GM19467 (cell line): Measurements from ENCODE around the gene TRABD.

Experiments
- ATAC-seq: cut with Tn5 transposase; IDR thresholded peaks from one replicate; pipeline ENCODE4 v1.9.1; 2021; ENCODE audit warnings: mild to moderate bottlenecking, moderate library complexity; ENCODE audit not compliant: unreplicated experiment

TRABD gene

DNA sequence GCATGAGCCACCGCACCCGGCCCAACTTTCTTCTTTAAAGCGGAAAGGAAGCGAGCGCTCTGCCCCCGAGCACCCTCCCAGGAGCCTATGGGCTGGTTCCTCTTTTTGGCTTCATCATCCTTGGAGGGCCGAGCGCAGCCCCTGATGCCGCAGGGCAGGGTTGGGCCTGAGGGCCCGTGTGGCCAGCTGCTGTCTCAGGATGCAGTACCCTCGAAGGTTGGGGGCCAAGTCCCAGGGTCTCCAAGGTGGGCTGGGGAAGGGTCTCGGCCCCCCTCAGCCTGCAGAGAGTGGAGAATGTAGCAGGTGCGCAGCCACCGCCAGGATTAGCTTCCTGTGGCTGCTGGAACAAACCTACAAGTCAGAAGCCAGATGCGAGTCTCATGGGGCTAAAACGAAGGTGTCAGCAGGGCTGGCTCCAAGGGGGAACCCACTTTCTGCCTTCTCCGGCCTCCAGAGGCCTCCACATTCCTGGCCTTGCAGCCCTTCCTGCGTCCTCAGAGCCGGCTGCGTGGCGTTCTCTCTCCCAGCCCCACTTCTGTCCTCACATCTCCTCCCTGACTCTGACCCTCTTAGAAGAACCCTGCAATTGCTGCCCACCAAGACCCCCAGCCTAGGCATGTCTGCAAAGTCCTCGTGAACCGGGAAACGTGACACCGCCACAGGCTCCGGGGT, 12.3 kb upstream of the TRABD start:
- ATAC-seq = no peak

DNA sequence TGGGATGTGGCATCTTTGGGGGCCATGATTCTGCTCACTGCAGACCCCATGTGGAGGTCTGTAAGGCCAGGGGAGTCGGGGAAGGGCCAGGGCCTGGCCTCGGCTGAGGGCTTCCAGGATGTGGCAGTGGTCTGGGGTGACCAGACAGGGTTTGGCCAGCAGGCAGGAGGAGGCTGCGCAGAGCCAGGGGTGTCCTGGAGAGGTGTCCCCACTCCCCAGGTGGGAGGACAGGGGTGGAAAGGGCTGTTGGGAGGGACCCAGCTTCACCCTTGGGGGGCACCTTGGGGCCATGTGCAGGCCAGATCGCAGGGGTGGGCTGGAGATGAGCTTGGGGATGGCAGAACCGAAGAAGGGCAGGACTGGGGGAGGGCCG, 11.7 kb upstream of the TRABD start:
- no peak for ATAC-seq

DNA sequence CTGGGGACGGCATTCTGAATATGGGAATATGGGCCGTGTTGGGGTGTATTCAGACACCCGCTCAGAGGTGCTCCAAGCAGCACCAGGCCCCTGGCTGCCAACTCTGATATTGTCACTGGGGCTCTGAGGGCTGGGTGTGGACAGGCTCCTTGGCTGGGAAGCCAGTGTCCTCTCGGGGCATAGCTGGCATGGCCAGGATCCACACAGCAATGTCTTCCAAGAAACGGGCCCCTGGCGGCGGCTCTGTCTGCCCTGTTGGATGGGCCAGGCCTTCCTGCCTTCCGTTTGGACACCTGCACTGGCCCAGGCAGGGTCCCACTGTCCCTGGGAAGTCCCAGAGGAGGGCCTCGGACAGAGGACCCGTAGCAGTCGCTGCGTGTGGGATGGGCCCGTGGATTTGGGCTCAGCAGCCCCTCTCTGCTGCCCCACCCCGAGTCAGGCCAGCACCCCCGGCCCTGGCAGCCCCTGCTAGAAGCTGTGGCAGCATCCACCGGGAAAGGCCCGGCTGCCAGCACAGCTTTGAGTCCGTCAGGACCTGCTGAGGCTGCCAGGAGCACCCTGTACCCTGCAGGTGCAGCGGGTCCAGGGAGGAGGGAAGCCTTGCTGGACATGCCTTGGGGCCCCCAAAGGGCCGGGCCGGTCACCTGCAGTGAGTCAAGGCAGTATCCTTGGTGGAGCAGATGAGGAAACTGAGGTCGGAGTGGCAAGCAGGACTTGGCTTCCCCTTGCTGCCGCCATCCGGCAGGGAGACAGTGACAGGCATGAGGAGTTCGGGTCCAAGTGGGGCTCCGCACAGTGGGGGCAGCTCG, 11.1 kb upstream of the TRABD start:
- no peak for ATAC-seq

DNA sequence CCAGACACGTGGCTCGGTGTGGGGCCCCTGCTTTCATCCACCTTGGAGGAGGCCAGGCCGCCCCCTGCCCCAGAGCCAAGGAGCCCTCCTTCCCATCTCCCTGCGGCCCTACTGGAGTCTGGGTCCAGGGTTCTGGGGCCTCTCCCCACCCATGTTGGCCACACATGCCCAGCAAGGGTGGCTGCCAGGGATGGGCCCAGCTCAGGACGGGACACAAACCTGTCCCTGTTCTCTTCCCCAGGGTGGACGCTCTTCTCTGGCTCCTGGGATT, 10.6 kb upstream of the TRABD start:
- ATAC-seq = no peak

DNA sequence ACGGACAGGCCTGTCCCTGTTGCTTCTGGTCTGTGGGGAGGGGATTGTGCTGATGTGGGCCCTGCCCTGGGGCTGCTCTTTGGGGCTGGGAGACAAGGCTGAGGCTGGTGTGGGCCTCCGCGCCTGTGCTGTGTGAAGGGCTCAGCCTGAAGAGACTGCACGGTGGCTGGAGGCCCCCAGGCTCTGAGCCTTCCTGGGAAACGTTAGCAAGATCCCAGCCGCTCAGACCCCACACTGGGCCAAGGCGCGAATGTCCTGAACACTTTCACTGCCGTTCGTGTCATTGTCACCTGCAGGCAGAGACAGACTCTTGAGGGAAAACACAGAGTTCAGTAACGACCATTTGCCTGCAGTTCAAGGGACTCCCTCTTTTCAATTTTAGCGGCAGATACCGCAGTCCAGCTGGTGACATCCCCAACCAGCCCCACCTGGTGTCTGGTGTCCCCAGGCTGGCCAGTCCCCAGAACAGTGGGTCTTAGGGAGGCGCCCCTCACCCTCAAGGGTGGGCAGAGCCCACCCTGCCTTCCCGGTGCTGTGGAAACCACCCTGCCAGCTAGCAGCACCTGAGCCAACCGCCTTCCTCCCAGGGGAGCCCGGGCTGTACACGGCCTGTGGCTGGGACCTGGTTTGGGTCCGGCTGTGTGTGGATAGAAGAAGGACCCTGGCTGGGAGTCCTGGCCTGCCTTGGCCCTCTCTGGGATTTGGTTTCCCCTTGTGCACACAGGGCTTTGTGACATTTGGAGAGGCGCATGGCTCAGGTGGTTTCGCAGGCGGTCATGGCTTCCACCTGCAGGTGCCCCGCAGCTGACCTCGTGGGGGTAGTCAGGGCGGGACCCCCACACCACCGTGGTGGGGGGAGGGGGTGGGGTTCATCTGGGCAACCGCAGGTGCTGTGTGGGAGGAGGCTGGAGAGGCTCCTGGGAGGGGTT, 9.5 kb upstream of the TRABD start:
- ATAC-seq = no peak

DNA sequence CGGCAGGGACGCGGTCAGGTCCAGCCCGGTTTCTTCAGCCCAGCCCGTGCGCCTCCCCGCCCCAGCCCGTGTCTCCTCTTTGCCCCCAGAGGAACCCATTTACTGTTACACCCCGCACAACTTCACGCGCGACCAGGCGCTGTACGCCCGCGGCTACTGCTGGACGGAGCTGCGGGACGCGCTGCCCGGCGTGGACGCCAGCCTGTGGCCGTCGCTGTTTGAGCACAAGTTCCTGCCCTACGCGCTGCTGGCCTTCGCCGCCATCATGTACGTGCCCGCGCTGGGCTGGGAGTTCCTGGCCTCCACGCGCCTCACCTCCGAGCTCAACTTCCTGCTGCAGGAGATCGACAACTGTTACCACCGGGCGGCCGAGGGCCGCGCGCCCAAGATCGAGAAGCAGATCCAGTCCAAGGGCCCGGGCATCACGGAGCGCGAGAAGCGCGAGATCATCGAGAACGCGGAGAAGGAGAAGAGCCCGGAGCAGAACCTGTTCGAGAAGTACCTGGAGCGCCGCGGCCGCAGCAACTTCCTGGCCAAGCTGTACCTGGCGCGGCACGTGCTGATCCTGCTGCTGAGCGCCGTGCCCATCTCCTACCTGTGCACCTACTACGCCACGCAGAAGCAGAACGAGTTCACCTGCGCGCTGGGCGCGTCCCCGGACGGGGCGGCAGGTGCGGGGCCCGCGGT, 8.7 kb upstream of the TRABD start:
- ATAC-seq = no peak

DNA sequence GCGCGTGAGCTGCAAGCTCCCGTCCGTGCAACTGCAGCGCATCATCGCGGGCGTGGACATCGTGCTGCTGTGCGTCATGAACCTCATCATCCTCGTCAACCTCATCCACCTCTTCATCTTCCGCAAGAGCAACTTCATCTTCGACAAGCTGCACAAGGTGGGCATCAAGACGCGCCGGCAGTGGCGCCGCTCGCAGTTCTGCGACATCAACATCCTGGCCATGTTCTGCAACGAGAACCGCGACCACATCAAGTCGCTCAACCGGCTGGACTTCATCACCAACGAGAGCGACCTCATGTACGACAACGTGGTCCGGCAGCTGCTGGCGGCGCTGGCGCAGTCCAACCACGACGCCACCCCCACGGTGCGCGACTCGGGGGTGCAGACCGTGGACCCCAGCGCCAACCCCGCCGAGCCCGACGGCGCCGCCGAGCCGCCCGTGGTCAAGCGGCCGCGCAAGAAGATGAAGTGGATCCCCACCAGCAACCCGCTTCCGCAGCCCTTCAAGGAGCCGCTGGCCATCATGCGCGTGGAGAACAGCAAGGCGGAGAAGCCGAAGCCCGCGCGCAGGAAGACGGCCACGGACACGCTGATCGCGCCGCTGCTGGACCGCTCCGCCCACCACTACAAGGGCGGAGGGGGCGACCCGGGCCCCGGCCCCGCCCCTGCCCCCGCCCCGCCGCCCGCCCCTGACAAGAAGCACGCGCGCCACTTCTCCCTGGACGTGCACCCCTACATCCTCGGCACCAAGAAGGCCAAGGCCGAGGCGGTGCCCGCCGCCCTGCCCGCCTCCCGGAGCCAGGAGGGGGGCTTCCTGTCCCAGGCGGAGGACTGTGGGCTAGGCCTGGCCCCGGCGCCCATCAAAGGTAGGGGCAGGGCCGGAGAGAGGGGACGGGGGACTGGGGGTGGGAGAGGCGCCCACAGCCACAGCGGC, 7.9 kb upstream of the TRABD start:
- ATAC-seq = no peak

DNA sequence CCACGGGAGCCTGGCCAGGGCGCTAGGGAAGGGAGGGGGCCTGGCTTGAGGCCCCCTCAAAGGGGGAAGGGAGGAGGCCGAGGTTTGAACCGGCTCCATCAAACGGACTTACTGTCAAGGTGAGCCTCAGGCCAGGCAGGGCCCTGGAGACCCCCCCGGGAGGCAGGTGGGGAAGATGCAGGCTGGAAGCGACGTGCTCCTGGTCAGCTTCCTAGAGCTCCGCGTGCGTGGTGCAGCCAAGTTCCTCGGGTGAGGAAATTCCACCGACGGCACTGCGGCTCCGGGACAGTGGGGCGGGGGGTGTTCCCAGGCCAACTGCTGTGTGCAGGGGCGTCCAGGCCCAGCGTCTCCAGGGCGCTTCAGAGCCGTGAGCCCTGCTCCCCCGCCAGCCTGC, 7.2 kb upstream of the TRABD start:
- ATAC-seq = no peak

DNA sequence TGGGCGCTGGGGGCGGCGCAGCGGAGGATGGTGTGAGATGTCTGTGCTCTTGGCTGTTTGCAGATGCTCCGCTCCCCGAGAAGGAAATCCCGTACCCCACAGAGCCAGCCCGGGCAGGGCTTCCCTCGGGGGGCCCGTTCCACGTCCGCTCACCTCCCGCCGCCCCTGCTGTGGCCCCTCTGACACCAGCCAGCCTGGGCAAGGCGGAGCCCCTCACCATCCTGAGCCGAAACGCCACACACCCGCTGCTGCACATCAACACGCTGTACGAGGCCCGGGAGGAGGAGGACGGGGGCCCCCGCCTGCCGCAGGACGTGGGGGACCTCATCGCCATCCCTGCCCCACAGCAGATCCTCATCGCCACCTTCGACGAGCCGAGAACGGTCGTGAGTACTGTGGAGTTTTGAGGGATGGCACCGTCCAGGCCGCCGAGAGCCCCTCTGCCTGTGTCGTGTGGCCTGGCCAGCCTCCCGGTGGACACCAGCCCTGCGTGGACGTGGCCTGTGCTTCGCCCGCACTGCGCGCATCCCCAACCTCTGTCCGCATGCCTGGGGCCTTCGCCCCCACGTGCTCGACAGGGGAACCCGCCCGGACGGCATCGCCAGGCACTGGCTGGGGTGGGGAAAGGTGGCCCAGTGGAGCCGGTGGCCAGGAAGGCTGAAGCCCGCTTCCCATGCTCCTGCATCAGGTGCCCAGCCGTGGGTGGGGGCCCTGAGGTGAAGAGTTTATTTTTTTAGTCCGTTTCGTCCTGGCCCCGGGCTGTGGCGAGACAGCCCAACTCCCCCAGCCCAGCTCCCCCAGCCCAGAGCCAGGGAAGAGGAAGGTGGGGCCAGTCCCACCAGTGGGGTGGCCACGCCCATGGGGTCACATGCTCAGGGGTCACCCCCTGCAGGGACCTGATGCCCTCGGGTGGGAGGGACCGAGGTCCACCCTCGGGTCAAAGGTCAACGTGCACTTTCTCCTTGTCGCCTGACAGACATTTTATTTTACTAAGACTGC, 6.5 kb upstream of the TRABD start:
- ATAC-seq = no peak

DNA sequence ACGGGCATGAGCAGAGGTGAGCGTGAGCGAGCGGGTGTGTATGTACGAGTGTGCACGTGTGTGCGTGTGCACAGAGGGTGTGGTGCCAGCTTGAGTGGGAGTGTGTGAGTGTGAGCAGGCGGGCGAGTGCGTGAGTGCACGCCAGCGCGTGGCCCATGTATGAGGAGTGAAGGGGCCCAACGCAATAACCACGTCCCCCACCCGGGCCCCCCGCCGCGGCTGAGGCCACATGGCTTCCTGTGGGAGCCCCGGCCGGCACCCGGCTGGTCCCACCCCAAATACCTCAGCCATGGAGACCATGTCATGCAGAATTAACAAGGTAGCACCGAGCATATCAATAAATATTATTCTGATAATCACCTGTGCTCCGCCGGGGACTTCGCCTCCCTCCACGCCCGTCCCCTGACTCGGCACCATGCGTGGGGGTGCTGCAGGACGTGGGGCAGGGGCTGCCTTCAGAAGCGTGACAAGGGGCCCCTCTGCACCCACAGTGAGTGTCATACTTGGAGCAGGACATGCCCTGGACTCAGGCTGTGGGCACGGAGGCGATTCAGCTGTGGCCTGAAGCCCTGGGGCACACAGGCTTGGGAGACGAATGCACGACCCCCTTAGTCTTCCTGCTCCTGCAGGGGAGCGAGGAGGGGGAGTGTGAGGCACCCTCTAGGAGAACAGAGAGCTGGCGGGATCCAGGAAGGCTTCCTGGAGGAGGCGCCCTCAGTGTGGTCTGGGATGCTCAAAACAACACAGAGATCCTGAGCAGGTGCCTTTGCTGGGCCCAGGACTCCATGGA, 5.6 kb upstream of the TRABD start:
- ATAC-seq = no peak

DNA sequence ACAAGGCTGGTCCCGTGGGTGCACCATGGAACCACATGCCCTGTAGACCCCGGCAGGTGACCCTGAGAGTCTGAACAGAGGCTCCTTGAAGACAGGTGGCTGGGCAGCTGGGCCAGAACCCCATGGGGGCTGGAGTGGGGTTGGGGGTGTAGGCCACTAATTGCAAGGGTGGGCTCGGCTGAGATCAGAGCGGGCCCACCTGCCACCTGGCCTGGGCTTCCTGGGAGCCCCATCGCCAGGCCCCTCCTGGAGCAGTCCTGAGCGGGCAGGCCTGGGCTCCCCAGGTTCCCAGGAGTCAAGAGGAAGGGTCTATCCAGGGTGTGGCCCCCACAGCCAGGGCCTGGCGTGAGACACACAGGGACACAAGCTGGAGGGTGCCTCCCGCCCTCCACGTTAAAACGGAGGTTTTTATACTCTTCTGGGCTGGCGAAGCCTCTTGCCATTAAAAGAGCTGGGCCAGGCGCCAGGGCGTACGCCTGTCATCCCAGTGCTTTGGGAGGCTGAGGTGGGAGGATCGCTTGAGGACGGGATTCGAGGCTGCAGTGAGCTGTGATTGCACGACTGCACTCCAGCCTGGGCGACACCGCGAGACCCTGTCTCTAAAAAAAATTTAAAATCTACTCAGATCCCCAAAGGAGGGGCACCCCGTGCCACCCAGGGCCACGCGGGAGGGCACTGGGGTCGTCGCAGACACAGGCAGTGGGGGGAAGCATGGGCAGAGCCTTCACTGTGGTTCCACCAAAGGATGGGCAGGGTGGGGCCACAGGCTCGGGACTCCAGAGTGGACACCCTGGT, 4.8 kb upstream of the TRABD start:
- ATAC-seq = no peak

DNA sequence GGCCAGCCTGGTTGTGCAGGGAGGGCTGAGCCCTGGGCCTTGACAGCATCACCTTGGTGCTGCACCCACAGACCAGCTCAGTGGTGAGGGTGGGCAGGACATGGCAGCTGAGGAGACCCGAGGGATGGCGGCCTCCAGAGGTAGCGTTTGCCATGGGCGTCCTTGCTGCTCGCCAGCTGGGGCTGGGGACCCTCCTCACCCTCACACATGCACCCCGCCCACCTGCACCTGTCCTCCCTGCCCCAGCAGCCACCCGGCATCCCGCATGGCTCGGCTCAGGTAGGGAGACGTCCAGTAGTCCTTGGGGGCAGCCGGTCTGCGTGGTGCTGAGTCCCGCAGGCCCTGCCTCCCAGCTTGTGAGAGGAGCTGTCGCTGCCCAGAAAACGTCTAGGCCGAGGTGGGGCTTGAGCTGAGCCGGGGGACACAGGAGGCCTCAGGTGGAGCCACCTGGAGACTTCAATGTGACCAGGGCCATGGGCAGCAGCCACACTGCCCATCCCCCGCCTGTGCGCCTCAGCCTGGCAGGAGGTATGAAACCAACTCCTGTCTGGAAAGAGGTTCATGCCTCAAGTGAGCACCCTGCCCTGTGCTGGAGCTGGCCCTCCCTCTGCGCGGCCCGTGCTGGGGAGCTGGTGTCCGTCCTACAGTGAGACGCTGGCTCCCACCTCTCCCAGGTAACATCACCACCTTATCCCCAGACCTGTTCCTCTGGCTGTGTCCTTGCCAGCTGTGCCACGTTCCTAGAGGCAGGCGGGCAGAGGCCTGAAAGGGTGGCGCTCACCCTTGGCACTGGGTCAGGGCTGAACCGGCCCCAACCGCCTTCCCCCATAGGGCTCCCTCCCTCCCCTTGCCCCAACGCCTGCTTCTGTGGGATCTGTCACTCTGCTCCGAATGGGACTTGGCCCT, 3.3 kb upstream of the TRABD start:
- no peak for ATAC-seq

DNA sequence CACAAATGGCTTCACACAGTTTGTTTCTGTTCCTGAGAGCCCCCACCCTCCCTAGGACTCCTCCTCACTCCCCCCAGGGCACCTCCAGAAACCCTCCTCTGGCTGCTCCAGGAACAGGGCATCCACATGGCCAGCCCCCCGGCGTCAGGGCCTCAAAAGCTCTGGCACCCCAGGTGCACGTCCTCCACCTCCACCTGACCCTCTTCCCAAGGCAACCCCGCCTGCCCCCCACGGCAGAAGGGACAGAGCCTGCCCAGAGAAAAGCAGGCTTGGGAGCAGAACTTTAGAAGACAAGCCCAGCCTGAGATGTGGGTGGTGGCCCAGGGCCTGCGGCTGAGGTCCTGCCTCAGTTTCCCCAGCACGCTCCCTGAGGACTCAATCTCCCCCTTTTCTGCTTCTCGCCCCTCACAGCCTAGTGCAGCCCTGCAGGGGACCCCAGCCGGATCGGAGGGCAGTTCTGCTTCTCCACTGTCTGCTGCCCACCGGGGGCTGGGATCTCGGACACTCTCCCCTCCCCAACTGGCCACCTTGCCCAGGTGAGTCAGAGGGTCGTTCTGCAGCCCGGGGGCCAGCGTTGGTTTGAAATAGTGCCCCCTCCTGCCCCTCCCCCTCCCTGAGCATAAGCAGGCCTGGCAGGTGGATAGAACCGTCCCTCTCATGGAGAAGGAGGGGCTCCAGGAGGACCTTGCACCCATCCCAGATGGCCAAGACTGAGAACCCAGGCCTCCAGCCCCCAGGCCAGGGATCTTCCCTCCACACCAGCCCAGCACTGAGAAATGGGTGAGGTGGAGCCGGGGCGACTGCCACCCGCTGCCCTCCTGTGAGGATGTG, 2.4 kb upstream of the TRABD start:
- no peak for ATAC-seq

DNA sequence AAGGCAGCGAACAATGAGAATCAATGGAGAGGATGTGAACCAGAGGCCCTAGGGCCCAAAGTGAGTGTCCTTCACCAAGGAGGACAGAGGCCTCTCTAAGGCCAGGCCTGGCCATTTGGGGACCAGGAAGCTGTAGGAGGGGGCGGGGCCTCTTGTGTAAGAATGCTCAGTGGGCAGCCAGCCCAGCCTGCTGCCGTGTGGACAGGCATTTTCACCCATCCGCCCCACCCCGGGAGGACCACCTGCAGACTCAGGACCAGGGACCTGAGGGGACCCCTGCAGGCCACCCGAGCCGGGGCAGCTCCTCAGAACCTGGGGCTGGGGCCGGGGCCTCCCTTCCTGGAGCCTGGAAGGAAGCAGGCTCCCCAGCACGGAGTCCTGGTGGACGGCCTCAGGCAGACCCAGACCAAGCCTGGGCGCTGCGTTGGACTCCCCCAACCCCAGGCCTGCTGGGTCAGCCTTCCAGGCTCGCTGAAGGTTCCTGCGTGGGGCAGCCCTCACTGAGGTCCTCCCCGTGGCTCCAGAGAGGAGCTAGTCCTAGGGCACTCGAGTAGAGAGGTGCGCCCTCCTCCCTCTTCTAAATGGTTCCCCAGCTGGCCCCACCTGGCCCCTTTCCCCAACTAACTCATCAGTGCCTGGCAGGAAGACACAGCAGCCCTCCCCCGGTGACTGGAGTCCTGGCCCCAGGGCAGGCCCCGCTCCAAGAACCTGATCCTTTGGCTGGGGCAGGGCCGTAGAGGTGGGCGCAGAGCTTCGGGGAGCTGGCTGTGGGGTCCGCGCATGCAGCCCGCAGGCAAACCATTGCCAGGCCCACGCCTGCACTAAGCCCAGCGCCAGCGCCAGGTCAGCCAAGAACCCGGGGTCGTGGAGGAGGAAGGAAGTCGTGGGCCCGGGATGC, 1.5 kb upstream of the TRABD start:
- ATAC-seq = no peak
